ENCODE measurements around the gene PAX5.

The PAX5 gene

GRCh38 chr9:36997414-36997813 lies 36.7 kb downstream of the PAX5 start:
- Histone ChIP-seq H3K4me3 (ENCODE audit: low read depth, low read length) (no peak overlapping the region), H3K4me1 (ENCODE audit: control insufficient read depth, insufficient read depth, low read length) (no peaks in the 10 kb centered on the region), H3K27ac (ENCODE audit: extremely low read depth, low read depth, low read length) (no peak overlapping the region), H3K36me3 (ENCODE audit: control insufficient read depth in 2 of 2, insufficient read depth in 1 of 2, low read length in 2 of 2) (no peaks in the 10 kb centered on the region), H3K9me3 (ENCODE audit: control insufficient read depth, insufficient read depth, low read depth, low read length) (no peaks in the 10 kb centered on the region)
- ChIA-PET POLR2A (interaction anchor here (0.6 kb wide), 1 partner anchor 469 kb away, joined by 3 read pairs; no protein-coding TSS in a partner anchor), CTCF (interaction anchor here (0.6 to 4.9 kb wide), 12 partner anchors 27 to 418 kb away, joined by 3 to 51 read pairs (median 8); no protein-coding TSS in a partner anchor)
- TF ChIP-seq ZNF354C (tag by site-specific recombination; IDR thresholded peaks at IDR 0.05; ENCODE audit: borderline replicate concordance, low read depth) (no peak), ZSCAN4 (tag by site-specific recombination; IDR thresholded peaks at IDR 0.05) (no peak), BCL11A (tag by site-specific recombination; IDR thresholded peaks at IDR 0.05; ENCODE audit: low read depth) (no peak), ZNF23 (tag by site-specific recombination; IDR thresholded peaks at IDR 0.05; ENCODE audit: borderline replicate concordance) (no peak), MZF1 (tag by site-specific recombination; IDR thresholded peaks at IDR 0.05; ENCODE audit: borderline replicate concordance) (no peak), KLF17 (tag by site-specific recombination; IDR thresholded peaks at IDR 0.05) (no peak), PATZ1 (tag by site-specific recombination; IDR thresholded peaks at IDR 0.05) (no peak), ZBTB11 (tag by site-specific recombination; conservative IDR thresholded peaks at IDR 0.05; ENCODE audit: low read depth) (no peak), PRDM10 (tag by site-specific recombination; IDR thresholded peaks at IDR 0.05) (no peak), ZEB2 (tag by site-specific recombination; IDR thresholded peaks at IDR 0.05) (no peak), ZNF518A (tag by site-specific recombination; conservative IDR thresholded peaks at IDR 0.05; ENCODE audit: low read depth) (no peak), PRDM4 (tag by site-specific recombination; IDR thresholded peaks at IDR 0.05) (no peak), ZNF707 (tag by site-specific recombination; IDR thresholded peaks at IDR 0.05) (no peak), ZNF121 (tag by site-specific recombination; IDR thresholded peaks at IDR 0.05) (no peak), ZNF157 (tag by site-specific recombination; IDR thresholded peaks at IDR 0.05) (no peak), ZNF174 (tag by site-specific recombination; IDR thresholded peaks at IDR 0.05) (no peak)

Data from HEK293 (cell line).